Measurements from ENCODE around the gene LYPD4.
"Not testable (repeated sequence)": the region's sequence is repeated elsewhere in the genome, so short reads cannot be mapped to it uniquely, and the experiment has no call there.

LYPD4 gene

DNA sequence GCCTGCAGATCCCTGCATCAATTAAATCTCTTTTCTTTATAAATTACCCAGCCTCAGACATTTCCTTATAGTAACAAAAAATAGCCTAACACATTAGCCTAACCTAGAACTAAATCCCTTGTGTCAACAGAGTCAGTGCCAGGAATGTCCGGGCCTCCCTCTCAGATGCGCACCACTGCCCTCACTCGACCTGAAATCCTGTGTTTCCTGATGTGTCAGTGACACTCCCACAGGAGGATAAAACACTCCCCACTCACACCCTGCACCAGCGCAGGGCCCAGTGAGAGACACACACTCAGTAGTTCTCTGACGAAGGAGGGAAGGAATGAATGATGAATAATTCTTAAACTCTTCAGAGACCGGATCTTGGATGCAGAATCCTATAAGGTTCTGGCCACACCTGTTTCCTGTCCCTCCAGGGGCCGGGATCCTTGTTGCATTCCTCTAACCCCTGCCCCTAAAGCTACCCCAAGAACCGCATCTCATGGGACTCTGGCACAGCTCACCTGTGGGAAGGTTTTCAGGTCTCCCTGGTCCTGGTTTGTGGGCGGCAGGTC, 45.0 kb downstream of the LYPD4 start:
- DNase-seq (ENCODE audit: low read depth): no peak

GRCh38 chr19:41796901-41797300, 47.6 kb downstream of the LYPD4 start:
- no peak for DNase-seq (ENCODE audit: low read depth)

DNA sequence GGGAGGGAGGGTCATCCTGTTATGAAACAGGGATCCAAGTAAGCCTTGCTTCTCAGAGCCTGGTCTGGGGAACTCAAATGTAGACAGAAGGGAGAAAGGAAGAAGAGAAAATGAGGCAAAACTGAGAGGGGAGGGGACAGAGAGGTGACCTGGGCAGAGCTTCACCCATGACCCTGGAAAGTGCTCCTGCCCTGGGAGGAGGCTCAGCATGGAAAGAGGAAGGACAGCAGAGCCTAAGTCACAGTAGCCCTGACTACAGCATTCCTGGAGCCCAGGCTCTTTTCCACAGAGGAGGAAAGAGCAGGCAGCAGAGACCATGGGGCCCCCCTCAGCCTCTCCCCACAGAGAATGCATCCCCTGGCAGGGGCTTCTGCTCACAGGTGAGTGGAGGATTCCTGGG, 48.1 kb downstream of the LYPD4 start, which contains the start of gene CEACAM3:
TSS of gene CEACAM3 (plus strand) at position 226 of the 400 bp plus-strand sequence. CDS start at position 317, 91 bp downstream.
- no peak for DNase-seq (ENCODE audit: low read depth)

DNA sequence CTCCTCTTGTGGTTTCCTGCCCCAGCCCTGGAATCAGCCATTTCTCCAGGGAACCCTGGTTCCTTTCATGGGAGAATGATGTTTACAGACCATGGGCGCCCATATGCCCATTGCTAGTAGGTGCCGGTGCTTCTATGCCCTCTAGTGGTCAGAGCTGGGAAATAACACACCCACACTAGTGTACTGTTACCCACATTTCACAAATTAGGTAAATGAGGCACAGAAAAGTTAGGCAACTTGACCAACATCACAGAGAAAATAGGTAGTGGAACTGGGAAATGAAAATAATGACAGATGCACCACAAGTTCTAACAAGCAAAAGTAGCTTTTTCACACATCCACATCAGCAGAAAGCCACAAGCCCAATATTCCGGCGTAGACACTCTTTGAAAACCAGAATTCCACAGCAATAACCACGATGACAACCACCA, 49.4 kb downstream of the LYPD4 start:
- no peak for DNase-seq (ENCODE audit: low read depth)

DNA sequence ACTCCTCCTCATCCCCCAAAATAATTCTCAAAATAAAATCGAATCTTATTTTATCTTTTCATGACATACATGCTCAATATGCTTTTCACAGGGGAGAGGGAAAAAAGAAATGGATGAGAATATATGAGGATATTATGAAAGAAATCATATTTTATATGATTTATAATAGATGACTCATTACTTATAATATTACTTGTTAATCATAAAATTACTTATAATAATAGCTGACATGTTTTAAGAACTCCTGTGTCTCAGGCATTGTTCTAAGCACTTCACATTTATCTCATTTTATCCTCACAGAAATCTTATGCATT, 51.1 kb downstream of the LYPD4 start:
- no peak for DNase-seq (ENCODE audit: low read depth)

- no peak for DNase-seq (ENCODE audit: low read depth)
Measured at GRCh38 chr19:41792513-41793413, 51.7 kb downstream of the LYPD4 start.

- not testable (repeated sequence) for DNase-seq (ENCODE audit: low read depth)
Measured at GRCh38 chr19:41789053-41789452, 55.4 kb downstream of the LYPD4 start.

GRCh38 chr19:41788518-41788917, 56.0 kb downstream of the LYPD4 start:
- DNase-seq (ENCODE audit: low read depth): not testable (repeated sequence)
